GM08714 (cell line): ENCODE results near the gene UBE2G2.

Experiments
- H3K4me3 ChIP-seq: fragments of 200-500 bp; sonication (Bioruptor generic); 2 replicates; pipeline ENCODE4 v1.5.1; 2014; ENCODE audit warnings: mild to moderate bottlenecking, low read length, inconsistent platforms
- ZNF274 ChIP-seq: IDR thresholded peaks from 2 replicates; pipeline ENCODE4 v1.6.1; 2012; ENCODE audit warnings: mild to moderate bottlenecking, low read depth, low read length

UBE2G2 gene

DNA sequence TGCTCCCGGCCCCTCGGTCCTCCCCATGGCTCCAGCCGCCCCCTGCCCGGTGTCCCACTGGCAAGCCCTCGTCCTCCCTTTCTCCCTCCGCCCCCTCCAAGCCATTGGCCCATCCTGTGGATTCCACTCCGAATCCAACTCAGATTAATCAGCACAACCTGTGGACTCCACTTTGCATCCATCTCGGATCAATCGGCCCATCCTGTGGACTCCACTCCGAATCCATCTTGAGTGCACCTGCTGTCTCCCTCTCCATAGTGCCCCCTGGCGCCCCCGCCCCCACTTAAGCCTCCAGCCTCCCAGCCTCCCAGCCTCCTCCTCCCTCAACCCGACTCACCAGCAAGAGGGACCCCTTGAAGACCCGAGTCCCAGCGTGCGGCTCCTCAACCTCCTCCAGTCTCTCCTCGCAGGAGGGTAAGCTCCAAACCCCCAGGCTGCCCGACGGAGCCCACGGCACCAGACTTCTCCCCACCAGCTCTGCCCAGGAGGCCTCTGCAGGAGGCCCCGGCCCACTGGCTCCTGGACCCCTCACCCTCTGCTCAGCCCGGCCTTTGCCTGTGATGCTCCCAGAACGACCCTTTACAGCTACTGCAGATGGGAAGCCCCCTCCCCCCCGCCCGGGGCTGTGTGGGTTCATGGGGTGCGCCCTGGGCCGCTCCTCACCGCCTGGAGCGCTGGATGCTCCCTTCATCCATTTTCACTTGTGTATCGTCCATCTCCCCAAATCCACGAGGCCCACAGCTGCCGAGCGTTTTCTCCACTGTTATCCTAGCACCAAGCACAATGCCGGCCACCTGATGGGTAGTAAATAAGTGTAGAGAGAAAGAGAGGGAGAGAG, 49.6 kb downstream of the UBE2G2 start:
- no peak for TF ChIP-seq ZNF274
- H3K4me3 ChIP-seq, result no peak overlapping the region

DNA sequence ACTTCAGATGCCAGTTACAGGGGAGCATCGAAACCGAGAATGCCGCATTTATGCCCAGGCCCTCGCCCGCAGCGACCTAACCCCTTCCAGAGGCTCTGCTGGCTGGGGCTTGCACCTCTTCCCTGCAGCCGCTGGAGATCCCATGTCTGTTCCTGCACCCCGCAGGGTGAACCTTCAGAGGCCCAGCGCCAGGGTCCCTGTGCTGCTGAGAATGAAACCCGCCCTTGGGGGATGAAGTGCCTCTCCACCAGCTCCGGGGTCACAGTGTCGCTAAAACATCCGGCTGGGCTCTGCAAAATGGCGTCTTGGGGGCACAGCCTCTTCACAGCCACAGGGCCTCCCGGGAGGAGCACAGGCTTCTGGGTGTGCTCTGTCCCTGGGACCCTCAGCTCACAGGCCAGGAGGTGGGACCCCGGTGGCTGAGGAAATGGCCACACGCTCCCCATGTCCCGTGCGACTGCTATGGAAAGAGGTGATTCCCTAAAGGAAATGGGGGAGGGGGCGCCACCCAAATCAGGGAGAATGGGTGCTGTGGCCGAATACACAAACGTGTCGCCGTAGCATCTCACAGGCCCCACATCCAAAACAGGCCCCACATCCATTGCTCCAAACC, 50.3 kb downstream of the UBE2G2 start:
- no peak overlapping the region for H3K4me3 ChIP-seq
- no peak for TF ChIP-seq ZNF274

DNA sequence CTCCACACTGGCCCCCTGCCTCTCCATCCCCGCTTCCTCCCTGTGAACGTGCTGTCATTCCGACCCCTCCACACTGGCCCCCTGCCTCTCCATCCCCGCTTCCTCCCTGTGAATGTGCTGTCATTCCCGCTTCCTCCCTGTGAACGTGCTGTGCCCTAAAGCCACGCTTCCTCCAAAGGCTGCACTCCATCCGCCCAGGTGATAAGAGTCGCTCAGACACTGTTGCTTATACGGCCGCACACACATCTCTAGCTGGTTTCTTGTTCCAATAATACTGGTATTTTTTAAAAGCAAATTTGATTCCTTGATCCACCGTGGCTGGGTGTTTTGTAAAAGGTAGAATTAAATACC, 51.0 kb downstream of the UBE2G2 start:
- H3K4me3 ChIP-seq, result no peak overlapping the region
- no peak for TF ChIP-seq ZNF274

DNA sequence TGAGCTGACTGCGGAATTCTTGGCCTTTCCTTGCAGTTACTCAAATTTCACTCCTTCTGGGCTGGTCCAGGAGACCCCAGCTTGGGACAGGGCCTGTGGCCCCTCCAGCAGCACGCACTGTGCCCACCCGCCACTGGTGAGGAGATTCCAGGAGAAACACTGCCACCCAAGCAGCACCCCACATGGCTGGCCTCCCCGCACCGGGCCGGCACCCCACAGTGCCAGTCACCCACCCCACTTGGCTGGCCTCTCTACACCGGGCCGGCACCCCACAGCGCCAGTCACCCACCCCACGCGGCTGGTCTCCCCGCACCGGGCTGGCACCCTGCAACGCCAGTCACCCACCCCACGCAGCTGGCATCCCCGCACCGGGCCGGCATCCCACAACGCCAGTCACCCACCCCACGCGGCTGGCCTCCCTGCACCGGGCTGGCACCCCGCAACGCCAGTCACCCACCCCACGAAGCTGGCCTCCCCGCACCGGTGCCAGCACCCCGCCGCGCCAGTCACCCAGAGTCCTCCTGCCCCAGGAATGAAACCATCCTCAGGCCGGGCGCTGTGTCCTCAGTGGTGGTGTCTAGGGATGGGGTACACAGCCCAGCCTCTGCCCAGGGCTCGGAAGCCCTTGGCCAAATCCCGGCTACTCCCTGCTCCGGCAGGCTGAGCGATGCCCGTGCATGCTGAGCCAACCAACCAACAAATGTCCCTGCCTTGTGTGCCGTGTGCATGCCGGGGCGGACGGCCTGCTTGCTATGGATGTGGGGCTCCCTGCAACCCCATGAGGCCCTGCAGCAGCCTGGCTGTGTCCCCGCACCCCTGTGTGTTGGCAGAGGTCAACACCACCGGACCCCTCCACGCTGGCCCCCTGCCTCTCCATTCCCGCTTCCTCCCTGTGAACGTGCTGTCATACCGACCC, 51.6 kb downstream of the UBE2G2 start:
- no peak overlapping the region for H3K4me3 ChIP-seq
- no peak for TF ChIP-seq ZNF274

DNA sequence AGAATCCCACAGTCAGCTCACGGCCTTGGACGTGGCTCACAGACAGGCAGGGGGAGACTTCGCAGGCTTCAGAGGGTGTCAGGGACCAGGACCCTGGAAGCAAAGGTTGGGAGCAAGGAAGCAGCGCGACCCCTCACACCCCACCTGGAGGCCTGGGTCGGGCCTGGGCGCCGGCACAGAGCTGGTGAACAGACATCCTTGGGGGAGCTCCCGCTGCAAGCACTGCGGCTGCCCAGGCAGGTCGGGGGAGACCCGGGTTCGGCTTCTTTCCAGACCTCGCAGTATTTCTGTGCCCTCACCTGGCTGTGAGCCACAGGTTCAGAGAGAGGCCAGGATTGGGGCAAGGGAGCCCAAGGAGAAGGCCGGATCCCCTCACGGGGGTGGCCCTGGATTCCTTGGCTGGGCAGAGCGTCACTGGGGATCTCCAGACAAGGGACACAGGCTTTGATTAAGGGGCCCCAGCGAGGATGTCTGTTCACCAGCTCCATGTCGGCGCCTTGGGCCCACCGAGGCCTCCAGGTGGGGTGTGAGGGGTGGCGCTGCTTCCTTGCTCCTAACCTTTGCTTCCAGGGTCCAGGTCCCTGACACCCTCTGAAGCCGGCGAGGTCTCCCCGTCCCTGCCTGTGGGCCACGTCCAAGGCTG, 52.4 kb downstream of the UBE2G2 start:
- no peak overlapping the region for H3K4me3 ChIP-seq
- no peak for TF ChIP-seq ZNF274

DNA sequence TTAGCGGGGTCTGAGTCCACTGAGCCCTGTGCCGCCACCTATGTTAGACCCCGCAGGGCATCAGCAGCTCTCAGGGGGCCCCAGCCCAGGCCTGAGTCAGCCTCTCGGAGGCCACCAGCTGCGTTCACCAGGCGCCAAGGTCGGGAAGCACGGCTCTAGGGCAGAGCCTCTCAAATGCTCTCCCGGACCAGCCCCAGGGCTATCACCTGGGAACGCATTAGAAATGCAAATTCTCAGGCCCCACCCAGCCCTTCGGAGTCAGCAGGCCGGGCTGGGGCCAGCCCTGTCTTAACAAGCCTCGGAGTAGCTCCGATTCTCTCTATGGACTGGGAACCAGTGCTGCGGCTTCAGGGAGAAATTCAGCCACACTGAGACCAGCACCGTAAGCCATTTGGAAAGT, 53.0 kb downstream of the UBE2G2 start:
- TF ChIP-seq ZNF274, result no peak
- no peak overlapping the region for H3K4me3 ChIP-seq

DNA sequence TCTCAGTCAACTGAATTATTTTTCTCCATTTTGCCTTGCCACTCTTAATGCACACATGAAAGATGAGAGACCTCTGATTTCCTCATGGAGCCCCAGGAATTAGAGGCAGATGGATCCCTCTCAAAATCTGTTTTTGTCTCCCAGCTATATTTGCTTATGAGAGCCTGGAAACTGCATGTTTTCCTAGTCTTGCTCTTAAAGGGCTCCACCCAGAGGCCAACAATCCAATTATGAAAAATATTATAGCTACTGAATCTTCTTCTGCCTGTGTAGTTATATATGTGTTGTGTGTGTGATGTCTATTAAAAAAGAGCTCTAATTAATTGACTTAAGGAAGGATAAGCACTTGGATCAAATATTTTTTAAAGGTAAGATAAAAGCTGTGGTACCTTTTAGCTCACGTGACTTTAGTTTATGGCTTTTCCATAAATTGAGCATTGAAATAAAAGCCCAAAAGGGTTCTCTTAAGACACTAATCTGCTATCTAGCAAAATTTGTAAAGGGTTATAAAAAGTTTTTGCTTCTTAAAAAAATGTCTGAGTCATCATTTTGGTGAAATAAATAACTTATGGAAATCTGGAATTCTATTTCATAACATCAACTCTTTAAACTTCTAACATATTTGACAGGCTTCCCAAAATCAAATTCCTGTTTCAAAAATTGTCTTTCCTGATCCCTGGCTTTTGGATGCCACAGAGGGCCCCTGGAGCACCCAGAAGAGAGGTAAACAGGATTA, 59.0 kb downstream of the UBE2G2 start:
- TF ChIP-seq ZNF274, result no peak
- H3K4me3 ChIP-seq, result no peak overlapping the region

DNA sequence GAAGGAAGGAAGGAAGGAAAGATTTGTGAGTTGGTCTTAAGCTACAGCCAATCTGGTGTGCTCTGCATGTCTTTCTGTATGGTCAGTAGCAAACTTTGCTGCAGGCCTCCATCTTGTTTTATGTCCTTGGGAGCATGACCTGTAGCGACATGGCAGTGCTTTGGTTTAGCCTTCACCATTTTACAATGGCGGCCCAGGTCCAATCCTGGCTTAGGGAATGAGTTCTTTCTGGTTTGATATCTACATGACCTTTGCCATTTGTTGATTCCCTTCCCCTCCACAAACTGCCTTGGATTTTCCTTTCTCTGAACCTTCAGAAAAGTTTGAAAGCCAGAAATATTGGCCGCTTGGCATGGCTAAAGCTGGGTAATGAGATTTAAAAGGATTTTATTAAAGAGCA, 59.7 kb downstream of the UBE2G2 start:
- TF ChIP-seq ZNF274, result no peak
- no peak overlapping the region for H3K4me3 ChIP-seq

DNA sequence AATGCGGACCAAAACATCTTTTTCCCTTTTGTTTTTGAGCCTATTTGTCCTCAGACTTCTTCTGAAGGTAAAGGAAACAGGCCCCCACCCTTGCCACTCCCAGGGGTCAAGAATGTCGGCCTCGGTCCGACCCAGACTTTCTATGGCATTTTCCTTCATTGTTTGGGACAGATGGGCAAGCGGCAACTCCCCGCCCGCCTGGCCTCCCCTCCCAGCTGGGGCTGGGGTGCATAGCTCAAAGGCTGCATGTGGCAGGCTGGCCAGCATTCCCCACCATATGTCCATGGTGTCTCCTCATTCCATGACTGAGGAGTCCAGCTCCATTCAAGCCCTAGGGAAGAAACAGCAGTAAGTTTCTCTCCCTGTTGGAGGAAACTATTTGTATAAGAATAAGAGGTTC, 60.9 kb downstream of the UBE2G2 start:
- no peak overlapping the region for H3K4me3 ChIP-seq
- TF ChIP-seq ZNF274, result no peak

DNA sequence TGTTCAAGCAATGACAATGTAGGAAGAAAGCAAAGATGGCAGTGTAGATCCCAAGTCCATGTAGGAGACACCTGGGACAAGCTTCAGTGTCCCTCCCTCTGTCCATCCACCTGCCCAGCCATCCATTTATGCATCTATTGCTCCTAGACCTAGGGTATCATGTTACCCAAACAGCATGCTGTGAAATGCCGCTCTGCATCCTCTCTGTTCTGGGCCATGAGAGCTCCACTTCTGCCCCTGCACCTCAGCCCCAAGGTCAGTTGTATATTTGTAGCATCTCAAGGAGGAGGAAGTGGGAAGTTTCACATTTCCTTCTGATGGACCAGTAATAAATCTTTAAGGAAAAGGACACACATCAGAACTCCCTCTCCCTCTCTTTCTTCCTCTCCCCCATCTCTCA, 62.3 kb downstream of the UBE2G2 start:
- TF ChIP-seq ZNF274, result no peak
- H3K4me3 ChIP-seq, result no peak overlapping the region

DNA sequence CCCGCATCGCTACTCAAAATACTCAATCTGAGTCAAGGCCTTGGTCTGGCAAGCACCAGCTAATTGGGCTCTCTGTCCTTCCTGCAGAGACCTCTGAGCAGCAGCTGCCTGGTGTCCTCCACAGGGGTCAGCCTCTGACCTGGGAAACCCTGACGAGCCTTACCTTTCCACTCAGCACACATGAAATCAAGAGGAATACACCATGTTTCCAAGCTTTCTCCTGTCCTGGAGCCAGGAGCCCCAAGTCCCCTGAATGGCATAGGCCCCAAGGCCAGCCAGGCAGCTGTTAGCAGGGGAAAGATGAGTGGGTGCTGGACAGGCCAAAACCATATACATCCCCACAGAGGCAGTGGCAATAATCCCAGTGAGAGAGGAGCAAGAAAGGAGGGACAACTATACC, 63.0 kb downstream of the UBE2G2 start:
- no peak overlapping the region for H3K4me3 ChIP-seq
- TF ChIP-seq ZNF274, result no peak

DNA sequence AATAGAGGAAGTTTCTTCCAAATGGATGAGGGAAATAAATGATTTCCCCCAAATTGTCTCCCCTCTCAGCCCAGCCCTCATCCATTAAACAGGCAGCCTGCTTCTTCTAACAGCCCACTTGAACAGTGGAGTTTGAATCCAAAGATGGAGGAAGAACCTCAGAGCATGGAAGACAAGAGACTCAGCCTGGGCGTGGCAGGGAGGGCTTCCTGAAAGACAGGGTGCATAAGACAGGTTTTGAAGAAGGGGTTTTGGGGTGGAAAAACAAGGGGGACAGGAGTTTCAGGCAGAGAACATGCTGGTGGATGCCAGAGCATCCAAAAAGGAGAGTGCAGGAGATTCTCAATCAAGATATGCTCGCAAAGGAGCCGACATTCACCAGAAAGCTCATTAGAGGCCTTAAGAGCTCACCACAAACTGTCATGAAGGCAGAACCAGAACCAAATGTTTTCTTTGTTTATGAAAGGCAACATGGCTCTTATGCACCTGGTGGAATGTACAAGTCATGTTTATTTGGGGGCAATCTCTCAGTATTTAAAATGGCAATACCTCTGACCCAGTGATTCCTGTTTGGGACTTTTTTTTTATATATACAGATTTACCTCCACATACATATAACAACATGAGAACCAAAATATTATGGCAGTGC, 63.8 kb downstream of the UBE2G2 start:
- no peak overlapping the region for H3K4me3 ChIP-seq
- no peak for TF ChIP-seq ZNF274
